ENCODE data around the gene MAP3K3.

MAP3K3 gene

GRCh38 chr17:63622574-63623390 lies 565 bp downstream of the MAP3K3 start:
- peak; percentile 80 for DNase-seq

GRCh38 chr17:63623786-63624530 lies 1.7 kb downstream of the MAP3K3 start:
- peak; percentile 13 for DNase-seq

- DNase-seq, result no peak
Measured at GRCh38 chr17:63624531-63624880, 2.3 kb downstream of the MAP3K3 start.

GRCh38 chr17:63626551-63627180 lies 4.4 kb downstream of the MAP3K3 start:
- DNase-seq, result no peak

GRCh38 chr17:63629627-63630026 lies 7.4 kb downstream of the MAP3K3 start:
- DNase-seq, result no peak

GRCh38 chr17:63631062-63631461 lies 8.8 kb downstream of the MAP3K3 start:
- no peak for DNase-seq

- DNase-seq, result no peak
Measured at GRCh38 chr17:63631626-63632025, 9.4 kb downstream of the MAP3K3 start.

- no peak for DNase-seq
Measured at GRCh38 chr17:63633742-63634141, 11.5 kb downstream of the MAP3K3 start.

GRCh38 chr17:63634163-63634562 lies 11.9 kb downstream of the MAP3K3 start:
- DNase-seq, result no peak

GRCh38 chr17:63634816-63635215 lies 12.6 kb downstream of the MAP3K3 start:
- no peak for DNase-seq

GRCh38 chr17:63635290-63635689 lies 13.1 kb downstream of the MAP3K3 start:
- DNase-seq, result no peak

- DNase-seq, result no peak
Measured at GRCh38 chr17:63635787-63636186, 13.6 kb downstream of the MAP3K3 start.

GRCh38 chr17:63639125-63639524 lies 16.9 kb downstream of the MAP3K3 start:
- DNase-seq, result no peak

- DNase-seq, result no peak
Measured at GRCh38 chr17:63640038-63640437, 17.8 kb downstream of the MAP3K3 start.

GRCh38 chr17:63641692-63642448 lies 19.7 kb downstream of the MAP3K3 start:
- no peak for DNase-seq

GRCh38 chr17:63644846-63645245 lies 22.6 kb downstream of the MAP3K3 start:
- DNase-seq, result no peak

GRCh38 chr17:63645775-63646487 lies 23.7 kb downstream of the MAP3K3 start:
- no peak for DNase-seq

GRCh38 chr17:63646488-63646806 lies 24.2 kb downstream of the MAP3K3 start:
- DNase-seq, result no peak

GRCh38 chr17:63647065-63647725 lies 25.0 kb downstream of the MAP3K3 start:
- DNase-seq, result no peak

- no peak for DNase-seq
Measured at GRCh38 chr17:63647936-63648335, 25.7 kb downstream of the MAP3K3 start.

- DNase-seq, result no peak
Measured at GRCh38 chr17:63649813-63650212, 27.6 kb downstream of the MAP3K3 start.

- DNase-seq, result no peak
Measured at GRCh38 chr17:63652106-63652505, 29.9 kb downstream of the MAP3K3 start.
